SK-N-SH treated with all-trans-retinoic acid at 6 μM for 48 hours (cell line): ENCODE results near the gene ZFAND5.
A peak's percentile ranks its signal among the peaks of the same experiment; 100 is the strongest.

ENCODE experiments used
- ARNTL ChIP-seq: fragments of 450-650 bp; formaldehyde crosslinking; IDR thresholded peaks from 2 replicates; pipeline ENCODE4 v1.5.0; 2020; ENCODE audit warnings: low read depth, mild to moderate bottlenecking, moderate library complexity, borderline replicate concordance
- CSDC2 ChIP-seq: fragments of 250-450 bp; sonication (Bioruptor Pico); IDR thresholded peaks from 2 replicates; pipeline ENCODE4 v1.5.0; 2020; ENCODE audit warnings: mild to moderate bottlenecking, moderate library complexity
- GLIS3 ChIP-seq: fragments of 250-450 bp; sonication (Bioruptor Pico); IDR thresholded peaks from 2 replicates; pipeline ENCODE4 v1.5.0; 2020; ENCODE audit warnings: mild to moderate bottlenecking, moderate library complexity
- PPARA ChIP-seq: fragments of 250-450 bp; sonication (Bioruptor Pico); IDR thresholded peaks from 2 replicates; pipeline ENCODE4 v1.5.0; 2020; ENCODE audit warnings: mild to moderate bottlenecking, borderline replicate concordance
- RARB ChIP-seq: fragments of 250-450 bp; sonication (Bioruptor Pico); IDR thresholded peaks from 2 replicates; pipeline ENCODE4 v1.8.0; 2021; ENCODE audit warnings: mild to moderate bottlenecking, moderate library complexity
- TCF4 ChIP-seq: fragments of 250-450 bp; sonication (Bioruptor Pico); IDR thresholded peaks from 2 replicates; pipeline ENCODE4 v1.8.0; 2021; ENCODE audit warnings: mild to moderate bottlenecking, moderate library complexity, borderline replicate concordance
- ZC3H10 ChIP-seq: fragments of 250-450 bp; sonication (Bioruptor Pico); IDR thresholded peaks from 2 replicates; pipeline ENCODE4 v1.5.1; 2021; ENCODE audit warnings: mild to moderate bottlenecking, moderate library complexity
- ZFP30 ChIP-seq: fragments of 450-650 bp; formaldehyde crosslinking; IDR thresholded peaks from 2 replicates; pipeline ENCODE4 v1.5.0; 2022; ENCODE audit warnings: mild to moderate bottlenecking, moderate library complexity
- ZNF565 ChIP-seq: fragments of 450-650 bp; formaldehyde crosslinking; conservative IDR thresholded peaks from 2 replicates; pipeline ENCODE4 v1.5.0; 2020; ENCODE audit warnings: low read depth, mild to moderate bottlenecking, moderate library complexity
- TF ChIP-seq, protein P1 (sequence below): fragments of 250-450 bp; sonication (Bioruptor Pico); IDR thresholded peaks from 2 replicates; pipeline ENCODE4 v1.8.0; 2020; ENCODE audit warnings: mild to moderate bottlenecking, moderate library complexity, borderline replicate concordance
- TF ChIP-seq, protein P2 (sequence below): fragments of 250-450 bp; sonication (Bioruptor Pico); IDR thresholded peaks from 2 replicates; pipeline ENCODE4 v1.5.1; 2020; ENCODE audit warnings: low read depth, mild to moderate bottlenecking, moderate library complexity
- TF ChIP-seq, protein P3 (sequence below): fragments of 250-450 bp; sonication (Bioruptor Pico); IDR thresholded peaks from 2 replicates; pipeline ENCODE4 v1.5.1; 2021; ENCODE audit warnings: mild to moderate bottlenecking, moderate library complexity

DNA sequence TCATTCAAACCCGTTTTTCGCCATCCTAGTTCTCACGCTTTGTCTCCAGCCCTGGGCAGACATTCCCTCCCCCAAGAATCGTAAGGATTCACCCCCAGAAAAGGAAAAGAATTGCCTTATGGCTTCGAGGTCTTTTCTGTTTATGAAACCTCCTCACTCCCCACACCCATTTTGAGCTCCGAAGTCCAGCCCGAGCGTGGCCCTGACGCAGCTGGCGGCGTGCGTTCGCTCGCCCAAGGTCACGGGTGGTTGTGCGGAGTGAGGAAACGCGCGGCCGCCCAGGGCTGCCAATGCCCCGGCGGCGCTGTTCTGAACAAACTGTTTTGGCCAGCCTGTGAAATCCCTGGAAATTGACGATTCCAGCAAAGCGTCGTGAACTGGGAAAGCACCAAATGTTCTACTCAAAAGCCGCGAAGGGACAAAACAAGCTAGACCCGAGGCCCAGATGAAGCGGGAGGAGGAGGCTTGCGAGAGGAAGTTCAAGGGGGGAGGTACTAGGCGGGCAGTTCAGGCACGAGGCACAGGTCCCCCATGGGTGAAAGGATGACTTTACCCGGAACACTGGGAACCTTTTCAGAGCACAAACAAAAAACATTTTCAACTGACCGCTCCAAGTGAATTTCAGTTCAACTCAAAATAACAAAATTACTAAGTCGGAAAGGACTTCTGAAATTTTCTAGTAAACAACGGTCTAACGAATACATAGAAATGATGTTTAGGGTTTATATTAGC lies 683 bp upstream of the ZFAND5 start:
- TF ChIP-seq, protein P1, sequence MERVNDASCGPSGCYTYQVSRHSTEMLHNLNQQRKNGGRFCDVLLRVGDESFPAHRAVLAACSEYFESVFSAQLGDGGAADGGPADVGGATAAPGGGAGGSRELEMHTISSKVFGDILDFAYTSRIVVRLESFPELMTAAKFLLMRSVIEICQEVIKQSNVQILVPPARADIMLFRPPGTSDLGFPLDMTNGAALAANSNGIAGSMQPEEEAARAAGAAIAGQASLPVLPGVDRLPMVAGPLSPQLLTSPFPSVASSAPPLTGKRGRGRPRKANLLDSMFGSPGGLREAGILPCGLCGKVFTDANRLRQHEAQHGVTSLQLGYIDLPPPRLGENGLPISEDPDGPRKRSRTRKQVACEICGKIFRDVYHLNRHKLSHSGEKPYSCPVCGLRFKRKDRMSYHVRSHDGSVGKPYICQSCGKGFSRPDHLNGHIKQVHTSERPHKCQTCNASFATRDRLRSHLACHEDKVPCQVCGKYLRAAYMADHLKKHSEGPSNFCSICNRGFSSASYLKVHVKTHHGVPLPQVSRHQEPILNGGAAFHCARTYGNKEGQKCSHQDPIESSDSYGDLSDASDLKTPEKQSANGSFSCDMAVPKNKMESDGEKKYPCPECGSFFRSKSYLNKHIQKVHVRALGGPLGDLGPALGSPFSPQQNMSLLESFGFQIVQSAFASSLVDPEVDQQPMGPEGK (CRISPR knock-in tag), result no peak
- TF ChIP-seq, protein P2, sequence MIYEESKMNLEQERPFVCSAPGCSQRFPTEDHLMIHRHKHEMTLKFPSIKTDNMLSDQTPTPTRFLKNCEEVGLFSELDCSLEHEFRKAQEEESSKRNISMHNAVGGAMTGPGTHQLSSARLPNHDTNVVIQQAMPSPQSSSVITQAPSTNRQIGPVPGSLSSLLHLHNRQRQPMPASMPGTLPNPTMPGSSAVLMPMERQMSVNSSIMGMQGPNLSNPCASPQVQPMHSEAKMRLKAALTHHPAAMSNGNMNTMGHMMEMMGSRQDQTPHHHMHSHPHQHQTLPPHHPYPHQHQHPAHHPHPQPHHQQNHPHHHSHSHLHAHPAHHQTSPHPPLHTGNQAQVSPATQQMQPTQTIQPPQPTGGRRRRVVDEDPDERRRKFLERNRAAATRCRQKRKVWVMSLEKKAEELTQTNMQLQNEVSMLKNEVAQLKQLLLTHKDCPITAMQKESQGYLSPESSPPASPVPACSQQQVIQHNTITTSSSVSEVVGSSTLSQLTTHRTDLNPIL, result no peak
- TF ChIP-seq RARB (CRISPR knock-in tag) (no peak), ZC3H10 (CRISPR knock-in tag) (no peak), CSDC2 (CRISPR knock-in tag) (0 out of 2 replicates have a peak, but pooled peaks have one; percentile 79), ZNF565 (CRISPR knock-in tag) (no peak), TCF4 (CRISPR knock-in tag) (peak; percentile 15; the same call in 1 of the 2 replicates), PPARA (no peak), GLIS3 (CRISPR knock-in tag) (no peak), ZFP30 (CRISPR knock-in tag) (no peak), ARNTL (no peak)
- TF ChIP-seq, protein P3, sequence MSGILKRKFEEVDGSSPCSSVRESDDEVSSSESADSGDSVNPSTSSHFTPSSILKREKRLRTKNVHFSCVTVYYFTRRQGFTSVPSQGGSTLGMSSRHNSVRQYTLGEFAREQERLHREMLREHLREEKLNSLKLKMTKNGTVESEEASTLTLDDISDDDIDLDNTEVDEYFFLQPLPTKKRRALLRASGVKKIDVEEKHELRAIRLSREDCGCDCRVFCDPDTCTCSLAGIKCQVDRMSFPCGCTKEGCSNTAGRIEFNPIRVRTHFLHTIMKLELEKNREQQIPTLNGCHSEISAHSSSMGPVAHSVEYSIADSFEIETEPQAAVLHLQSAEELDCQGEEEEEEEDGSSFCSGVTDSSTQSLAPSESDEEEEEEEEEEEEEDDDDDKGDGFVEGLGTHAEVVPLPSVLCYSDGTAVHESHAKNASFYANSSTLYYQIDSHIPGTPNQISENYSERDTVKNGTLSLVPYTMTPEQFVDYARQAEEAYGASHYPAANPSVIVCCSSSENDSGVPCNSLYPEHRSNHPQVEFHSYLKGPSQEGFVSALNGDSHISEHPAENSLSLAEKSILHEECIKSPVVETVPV (CRISPR knock-in tag), result no peak
